Measurements from ENCODE around the gene OSER1. TPM values are rescaled to one million over a fixed set of nuclear protein-coding genes. Genes with fewer than 3 reads are reported as not detected.
A peak's percentile ranks its signal among the peaks of the same experiment; 100 is the strongest.

Gene OSER1
- total and polyA plus RNA-seq, 7 experiments from 2014 or later, result 25.0 to 115 (median 43.0) TPM

GRCh38 chr20:44215125-44215524 lies 4.6 kb upstream of the OSER1 start:
- H3K27ac ChIP-seq (ENCODE audit: low read depth, low read length), result no peak overlapping the region
- DNase-seq, result peak; percentile 54 to 82 (median 77)
- peaks cover 0 to 4% (median 0%) of the 10 kb centered on the region in 3 experiments for H3K36me3 ChIP-seq (ENCODE audit: control insufficient read depth in 2 of 3, insufficient read depth in 3 of 3, low read length in 3 of 3)
- ChIA-PET CTCF (interaction anchor here (0.7 to 10.2 kb wide), 20 partner anchors 9 to 468 kb away, joined by 3 to 365 read pairs (median 4); partner anchors contain the start of gene FITM2), POLR2A (interaction anchor here (0.6 to 8.5 kb wide), 2 partner anchors 95 to 1758 kb away, joined by 3 to 165 read pairs; partner anchors contain the start of gene FITM2)
- peaks cover 1 to 8% (median 6%) of the 10 kb centered on the region in 5 donors for H3K36me3 Mint-ChIP-seq
- H3K4me3 Mint-ChIP-seq, result peak overlapping the region in 7 of 10 donors; percentile 30 to 73 (median 47)
- H3K27ac Mint-ChIP-seq, result peak overlapping the region; percentile 10 to 94 (median 87)
- peaks cover 0 to 4% (median 0%) of the 10 kb centered on the region in 5 donors for H3K27me3 Mint-ChIP-seq
- H3K9me3 ChIP-seq (ENCODE audit: control insufficient read depth in 2 of 3, low read length in 3 of 3), result no peaks in the 10 kb centered on the region
- no peak for ATAC-seq
- intact Hi-C loops (cut with micrococcal nuclease), result loop anchor here (1.0 to 5.0 kb wide), 6 partner anchors 57 to 468 kb away; partner anchors contain the start of genes SERINC3 (in 1 of the 2) and TTPAL (in 1 of the 2)
- H3K4me3 ChIP-seq (ENCODE audit: low read length), result no peak overlapping the region
- H3K27me3 ChIP-seq (ENCODE audit: control insufficient read depth in 2 of 2, insufficient read depth in 2 of 2, low read length in 2 of 2), result no peaks in the 10 kb centered on the region
- peaks cover 43 to 78% (median 66%) of the 10 kb centered on the region in 7 donors for H3K4me1 Mint-ChIP-seq
- H3K9me3 Mint-ChIP-seq, result peaks cover 0 to 4% (median 0%) of the 10 kb centered on the region in 11 donors
- peaks cover 37 to 40% of the 10 kb centered on the region in 2 donors for H3K4me1 ChIP-seq (ENCODE audit: control insufficient read depth in 2 of 2, insufficient read depth in 2 of 2, low read length in 2 of 2)

DNA sequence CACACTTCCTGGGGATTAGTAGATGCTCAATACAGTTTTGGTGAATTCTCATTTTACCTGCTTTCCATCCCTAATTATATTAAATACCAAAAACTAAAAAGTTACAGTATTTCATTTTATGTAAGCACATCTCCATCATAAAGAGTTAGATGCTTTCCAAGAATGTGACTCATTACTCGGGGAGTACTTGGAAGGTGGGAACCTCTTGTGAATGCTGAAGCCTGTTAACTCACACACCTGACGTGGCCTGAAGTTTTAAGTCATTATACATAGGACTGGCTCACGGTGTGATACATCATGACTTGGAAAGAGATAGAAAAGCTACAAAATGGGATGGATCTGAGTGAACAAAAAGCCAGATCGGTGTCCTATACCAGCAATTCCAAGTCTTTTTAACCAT lies 2.2 kb upstream of the OSER1 start:
- ATAC-seq, result no peak

DNA sequence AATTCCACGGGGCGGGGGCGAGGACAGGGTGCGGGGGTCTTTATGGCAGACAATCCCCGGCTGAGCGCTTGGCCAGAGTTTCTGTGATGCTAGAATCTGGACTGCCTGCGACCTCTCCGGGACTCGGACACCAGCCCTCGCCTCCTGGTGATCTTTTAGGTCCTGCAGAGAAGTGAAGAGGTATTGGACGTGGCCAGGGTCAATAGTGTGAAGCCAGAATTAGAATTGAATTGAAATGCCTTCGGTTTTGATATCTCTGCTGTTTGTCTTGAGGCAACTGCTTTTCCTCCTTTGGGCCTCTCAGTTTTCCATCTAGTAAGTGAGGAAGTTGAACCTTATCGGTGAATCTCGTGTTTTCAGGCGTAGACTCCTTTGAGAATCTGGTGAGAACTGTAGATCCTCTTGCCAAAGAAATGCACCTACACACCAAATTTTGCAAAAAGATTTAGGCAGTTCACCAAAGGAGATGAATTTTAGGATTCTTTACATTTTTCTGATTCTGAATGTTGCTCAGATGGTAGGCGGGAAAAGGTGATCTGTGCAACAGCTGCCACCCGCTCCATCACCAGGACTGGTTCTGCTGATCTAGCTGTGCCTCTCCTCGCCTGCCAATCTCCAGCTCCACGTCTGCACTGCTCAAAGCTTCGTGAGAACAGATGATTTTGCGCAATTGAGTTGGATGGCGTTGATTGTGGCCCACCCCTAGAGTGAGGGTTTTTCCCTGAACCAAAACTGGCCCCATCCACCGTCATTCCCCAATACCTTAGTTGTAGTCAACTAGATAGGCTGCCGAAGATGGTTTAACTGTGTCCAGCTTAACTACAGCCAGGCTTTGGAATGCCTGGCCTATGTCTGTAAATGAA lies 837 bp upstream of the OSER1 start:
- no peak for ATAC-seq
- intact Hi-C loops (cut with micrococcal nuclease), result loop anchor here (1.0 to 2.0 kb wide), 12 partner anchors 100 to 755 kb away; partner anchors contain the start of genes ADA (in 2 of the 2), IFT52 (in 2 of the 2), SERINC3 (in 2 of the 2) and YWHAB (in 2 of the 2)
- H3K36me3 Mint-ChIP-seq, result peaks cover 4 to 10% (median 7%) of the 10 kb centered on the region in 5 donors

More for the DNA sequence above, 2.2 kb upstream of the OSER1 start:
- Histone ChIP-seq H3K27ac (ENCODE audit: low read depth, low read length) (peak overlapping the region; percentile 97), H3K4me3 (ENCODE audit: low read length) (no peak overlapping the region), H3K9me3 (ENCODE audit: control insufficient read depth in 2 of 3, low read length in 3 of 3) (no peaks in the 10 kb centered on the region), H3K4me1 (ENCODE audit: control insufficient read depth in 2 of 2, insufficient read depth in 2 of 2, low read length in 2 of 2) (peaks cover 33 to 34% of the 10 kb centered on the region in 2 donors), H3K27me3 (ENCODE audit: control insufficient read depth in 2 of 2, insufficient read depth in 2 of 2, low read length in 2 of 2) (no peaks in the 10 kb centered on the region), H3K36me3 (ENCODE audit: control insufficient read depth in 2 of 3, insufficient read depth in 3 of 3, low read length in 3 of 3) (peaks cover 0 to 6% (median 0%) of the 10 kb centered on the region in 3 experiments)
- H3K27me3 Mint-ChIP-seq, result peaks cover 0 to 4% (median 0%) of the 10 kb centered on the region in 5 donors
- DNase-seq, result no peak
- intact Hi-C loops (cut with micrococcal nuclease), result no loop called here
- H3K27ac Mint-ChIP-seq, result peak overlapping the region in 7 of 9 donors; percentile 97 to 99 (median 98)
- H3K9me3 Mint-ChIP-seq, result peaks cover 0 to 4% (median 0%) of the 10 kb centered on the region in 11 donors
- H3K4me1 Mint-ChIP-seq, result peaks cover 44 to 78% (median 67%) of the 10 kb centered on the region in 7 donors
- ChIA-PET CTCF (interaction anchor here (0.5 to 10.2 kb wide), 7 partner anchors 23 to 435 kb away, joined by 3 to 365 read pairs (median 3); partner anchors contain the start of gene FITM2), POLR2A (interaction anchor here (0.7 to 8.5 kb wide), 9 partner anchors 98 to 430 kb away, joined by 3 to 165 read pairs (median 4); partner anchors contain the start of genes FITM2 and TTPAL)
- peak overlapping the region in 5 of 10 donors; percentile 29 to 100 (median 96) for H3K4me3 Mint-ChIP-seq
- H3K36me3 Mint-ChIP-seq, result peaks cover 4 to 9% (median 7%) of the 10 kb centered on the region in 5 donors

DNA sequence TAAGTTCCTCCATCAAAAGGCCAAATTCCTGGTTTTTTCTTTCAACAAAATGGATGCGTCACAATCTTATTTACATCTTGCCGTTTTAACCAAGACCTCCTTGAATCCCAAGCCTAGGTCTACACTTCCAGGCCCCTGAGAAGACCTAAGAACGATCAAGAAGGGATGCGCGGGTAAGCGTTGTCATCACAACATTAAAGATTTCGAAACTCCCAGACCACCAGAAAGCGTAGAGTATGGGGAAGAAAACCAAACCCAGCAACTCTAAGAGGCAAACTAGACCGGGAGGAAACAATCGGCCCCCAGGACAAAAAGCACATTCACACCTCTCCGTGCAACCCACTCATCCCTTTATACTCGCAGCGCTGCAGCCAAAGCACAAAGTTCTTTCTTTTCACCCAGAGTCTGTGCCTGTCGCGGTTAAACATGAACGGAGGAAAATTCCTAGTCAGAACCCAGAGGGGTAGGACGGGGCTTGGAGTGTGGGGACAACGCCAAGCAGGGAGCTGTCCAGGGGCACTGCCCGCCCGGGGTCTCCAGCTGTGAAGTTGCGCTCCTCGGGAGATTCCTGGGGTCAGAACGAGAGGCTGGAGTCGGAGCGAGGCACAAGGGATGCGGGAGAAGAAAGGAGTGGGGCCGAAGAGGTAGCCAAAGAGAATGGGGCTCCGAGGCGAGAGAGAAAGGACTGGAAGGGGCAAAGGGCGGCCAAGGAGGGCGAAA lies 725 bp downstream of the OSER1 start:
- Histone ChIP-seq H3K36me3 (ENCODE audit: control insufficient read depth in 2 of 3, insufficient read depth in 3 of 3, low read length in 3 of 3) (peaks cover 0 to 23% (median 0%) of the 10 kb centered on the region in 3 experiments), H3K4me3 (ENCODE audit: low read length) (peak overlapping the region; percentile 81), H3K27me3 (ENCODE audit: control insufficient read depth in 2 of 2, insufficient read depth in 2 of 2, low read length in 2 of 2) (no peaks in the 10 kb centered on the region), H3K9me3 (ENCODE audit: control insufficient read depth in 2 of 3, low read length in 3 of 3) (no peaks in the 10 kb centered on the region), H3K4me1 (ENCODE audit: control insufficient read depth in 2 of 2, insufficient read depth in 2 of 2, low read length in 2 of 2) (peaks cover 23 to 25% of the 10 kb centered on the region in 2 donors), H3K27ac (ENCODE audit: low read depth, low read length) (peak overlapping the region; percentile 97)
- ChIA-PET CTCF (interaction anchor here (0.9 to 1.4 kb wide), 2 partner anchors 100 to 103 kb away, joined by 3 to 5 read pairs; no protein-coding TSS in a partner anchor), POLR2A (interaction anchor here (0.7 to 1.4 kb wide), 13 partner anchors 9 to 756 kb away, joined by 3 to 10 read pairs (median 3); partner anchors contain the start of genes FITM2, SERINC3, SRSF6 and STK4)
- DNase-seq (peak in 4 of 9 donors; percentile 20 to 32 (median 29)), ATAC-seq (no peak)
- H3K27me3 Mint-ChIP-seq, result peaks cover 0 to 4% (median 0%) of the 10 kb centered on the region in 5 donors
- H3K4me3 Mint-ChIP-seq, result peak overlapping the region; percentile 90 to 100 (median 95)
- peaks cover 0 to 13% (median 0%) of the 10 kb centered on the region in 5 donors for H3K36me3 Mint-ChIP-seq
- H3K4me1 Mint-ChIP-seq, result peaks cover 39 to 77% (median 68%) of the 10 kb centered on the region in 7 donors
- intact Hi-C loops (cut with micrococcal nuclease), result loop anchor here (1.0 to 2.0 kb wide), 12 partner anchors 8 to 1153 kb away; partner anchors contain the start of genes IFT52 (in 2 of the 2), SRSF6 (in 2 of the 2), STK4 (in 2 of the 2) and ADA (in 1 of the 2)
- peak overlapping the region; percentile 97 to 99 (median 98) for H3K27ac Mint-ChIP-seq
- H3K9me3 Mint-ChIP-seq, result peaks cover 0 to 4% (median 0%) of the 10 kb centered on the region in 11 donors

More for the DNA sequence above, 837 bp upstream of the OSER1 start:
- Mint-ChIP-seq H3K27me3 (peaks cover 0 to 4% (median 0%) of the 10 kb centered on the region in 5 donors), H3K4me3 (peak overlapping the region; percentile 90 to 100 (median 95)), H3K27ac (peak overlapping the region; percentile 97 to 99 (median 98)), H3K9me3 (peaks cover 0 to 4% (median 0%) of the 10 kb centered on the region in 11 donors), H3K4me1 (peaks cover 48 to 79% (median 73%) of the 10 kb centered on the region in 7 donors)
- peak in 6 of 9 donors; percentile 17 to 38 (median 34) for DNase-seq
- Histone ChIP-seq H3K36me3 (ENCODE audit: control insufficient read depth in 2 of 3, insufficient read depth in 3 of 3, low read length in 3 of 3) (peaks cover 0 to 8% (median 0%) of the 10 kb centered on the region in 3 experiments), H3K27ac (ENCODE audit: low read depth, low read length) (peak overlapping the region; percentile 97), H3K4me1 (ENCODE audit: control insufficient read depth in 2 of 2, insufficient read depth in 2 of 2, low read length in 2 of 2) (peaks cover 23 to 29% of the 10 kb centered on the region in 2 donors), H3K9me3 (ENCODE audit: control insufficient read depth in 2 of 3, low read length in 3 of 3) (no peaks in the 10 kb centered on the region), H3K27me3 (ENCODE audit: control insufficient read depth in 2 of 2, insufficient read depth in 2 of 2, low read length in 2 of 2) (no peaks in the 10 kb centered on the region), H3K4me3 (ENCODE audit: low read length) (peak overlapping the region; percentile 96)
- ChIA-PET CTCF (interaction anchor here (0.5 to 10.2 kb wide), 3 partner anchors 99 to 323 kb away, joined by 5 to 365 read pairs (median 8); partner anchors contain the start of gene FITM2), POLR2A (interaction anchor here (0.9 to 8.5 kb wide), 8 partner anchors 13 to 399 kb away, joined by 3 to 165 read pairs (median 4); partner anchors contain the start of genes FITM2 and TTPAL)

DNA sequence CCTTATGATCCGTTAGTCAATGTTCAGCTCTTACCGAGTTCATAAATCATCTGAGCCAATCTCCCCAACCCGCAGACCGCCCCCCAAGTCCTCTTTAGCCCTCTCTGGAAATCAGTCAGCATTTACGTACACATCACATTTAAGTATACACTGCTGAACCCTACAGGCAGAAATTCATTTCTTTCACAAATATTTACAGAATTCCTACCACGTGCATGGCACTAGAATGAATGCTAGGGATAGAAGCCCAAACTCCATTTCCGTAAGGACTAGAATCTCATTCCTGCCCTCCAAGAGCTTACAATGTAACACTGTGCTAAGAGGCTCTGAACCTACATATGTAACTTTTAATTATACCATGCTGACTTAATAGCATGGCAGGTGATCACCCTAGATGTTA lies 1.8 kb downstream of the OSER1 start:
- CTCF ChIA-PET, result interaction anchor here (0.9 to 2.6 kb wide), 2 partner anchors 9 to 103 kb away, joined by 3 to 7 read pairs; no protein-coding TSS in a partner anchor
- Mint-ChIP-seq H3K27ac (peak overlapping the region; percentile 81 to 99 (median 98)), H3K36me3 (peaks cover 0 to 16% (median 5%) of the 10 kb centered on the region in 5 donors), H3K9me3 (peaks cover 0 to 4% (median 0%) of the 10 kb centered on the region in 11 donors), H3K27me3 (peaks cover 0 to 4% (median 0%) of the 10 kb centered on the region in 5 donors), H3K4me3 (peak overlapping the region; percentile 90 to 100 (median 95)), H3K4me1 (peaks cover 34 to 77% (median 65%) of the 10 kb centered on the region in 7 donors)
- ATAC-seq, result no peak
- H3K4me1 ChIP-seq (ENCODE audit: control insufficient read depth in 2 of 2, insufficient read depth in 2 of 2, low read length in 2 of 2), result peaks cover 23 to 25% of the 10 kb centered on the region in 2 donors
- H3K36me3 ChIP-seq (ENCODE audit: control insufficient read depth in 2 of 3, insufficient read depth in 3 of 3, low read length in 3 of 3), result peaks cover 0 to 30% (median 0%) of the 10 kb centered on the region in 3 experiments
- no peak overlapping the region for H3K4me3 ChIP-seq (ENCODE audit: low read length)
- POLR2A ChIA-PET, result no interaction called here
- peak overlapping the region; percentile 97 for H3K27ac ChIP-seq (ENCODE audit: low read depth, low read length)
- no peak for DNase-seq
- no peaks in the 10 kb centered on the region for H3K27me3 ChIP-seq (ENCODE audit: control insufficient read depth in 2 of 2, insufficient read depth in 2 of 2, low read length in 2 of 2)
- no peaks in the 10 kb centered on the region for H3K9me3 ChIP-seq (ENCODE audit: control insufficient read depth in 2 of 3, low read length in 3 of 3)
- intact Hi-C loops (cut with micrococcal nuclease), result no loop called here

Data from naive thymus-derived CD4-positive, alpha-beta T cell (primary cell).